Renal cortex interstitium (tissue), 15 donors: ENCODE data around the gene PAGE2B. TPM values are rescaled to one million over a fixed set of nuclear protein-coding genes. Genes with fewer than 3 reads are reported as not detected.
"Not testable (repeated sequence)": the region's sequence is repeated elsewhere in the genome, so short reads cannot be mapped to it uniquely, and the experiment has no call there.

Experiments
- DNase-seq, 11 donors: peaks; one replicate each; pipeline ENCODE4 v3.0.0-alpha.2; 2013; ENCODE audit warnings: low read depth in 9 of 11, low spot score in 4 of 11; ENCODE audit errors: extremely low read depth in 1 of 11
- long read RNA-seq, 16 experiments: transcript quantifications; one replicate each; lab custom pipeline, GENCODE V29; 2026
- polyA plus RNA-seq, 3 donors: library from polyadenylated mRNA; unstranded; fragments of 120-200 nt; gene quantifications; one replicate each; pipeline ENCODE4 v1.2.1, GENCODE V29; 2013; ENCODE audit not compliant: insufficient read length in 3 of 3

The PAGE2B gene, protein sequence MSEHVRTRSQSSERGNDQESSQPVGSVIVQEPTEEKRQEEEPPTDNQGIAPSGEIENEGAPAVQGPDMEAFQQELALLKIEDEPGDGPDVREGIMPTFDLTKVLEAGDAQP
- polyA plus RNA-seq, result not detected
- long read RNA-seq, donor 1, result 0 reads
- long read RNA-seq, donor 2, result 0 reads
- long read RNA-seq, donor 3, result 0 reads
- long read RNA-seq, donor 4, result 0 reads
- long read RNA-seq, donor 5, result 0 reads
- long read RNA-seq, donor 6, result 0 reads
- long read RNA-seq, donor 7, result 0 reads
- long read RNA-seq, donor 8, result 0 reads
- long read RNA-seq, donor 9, result 0 reads
- long read RNA-seq, donor 10, result 0 reads
- long read RNA-seq, donor 11, result 0 reads
- long read RNA-seq, donor 12, result 0 reads
- long read RNA-seq, donor 13, result 0 reads
- long read RNA-seq, donor 14, result 0 reads
- long read RNA-seq, donor 15, result 0 reads
- long read RNA-seq, donor 16, result 0 reads

DNA sequence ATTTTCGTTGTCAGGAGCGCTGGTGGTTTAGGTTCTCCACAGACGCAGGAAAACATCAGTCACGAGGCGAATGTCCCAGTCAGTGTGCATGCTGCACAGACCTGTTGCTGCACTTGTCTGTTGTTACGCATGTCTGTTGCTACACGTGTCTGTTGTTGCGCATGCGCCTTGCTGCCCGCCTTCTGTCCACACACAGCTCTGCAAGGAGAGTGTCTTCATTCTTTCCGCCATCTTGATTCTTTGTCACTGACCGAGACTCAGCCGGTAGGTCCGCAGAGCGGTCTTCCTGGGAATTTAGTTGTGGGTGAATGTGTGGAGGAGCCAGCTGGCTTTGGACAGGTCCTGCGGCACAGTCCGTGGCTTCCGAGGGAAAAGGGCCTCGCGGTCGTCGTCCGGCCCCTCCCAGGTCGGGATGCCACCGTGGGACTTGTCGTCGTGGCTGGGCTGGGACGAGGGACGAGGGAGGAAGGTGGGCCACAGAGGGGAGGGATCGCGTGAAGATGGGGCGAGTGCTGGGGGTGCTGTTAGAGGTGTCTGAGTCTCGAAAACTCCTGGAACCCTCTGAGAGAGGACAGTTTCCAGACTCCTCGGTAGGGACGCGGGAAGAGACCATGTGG is at the start of gene PAGE2B:
TSS of gene PAGE2B (plus strand) at position 180 of the 617 bp plus-strand sequence. CDS start 1,012 bp downstream, outside the sequence.
- DNase-seq, result no peak

DNA sequence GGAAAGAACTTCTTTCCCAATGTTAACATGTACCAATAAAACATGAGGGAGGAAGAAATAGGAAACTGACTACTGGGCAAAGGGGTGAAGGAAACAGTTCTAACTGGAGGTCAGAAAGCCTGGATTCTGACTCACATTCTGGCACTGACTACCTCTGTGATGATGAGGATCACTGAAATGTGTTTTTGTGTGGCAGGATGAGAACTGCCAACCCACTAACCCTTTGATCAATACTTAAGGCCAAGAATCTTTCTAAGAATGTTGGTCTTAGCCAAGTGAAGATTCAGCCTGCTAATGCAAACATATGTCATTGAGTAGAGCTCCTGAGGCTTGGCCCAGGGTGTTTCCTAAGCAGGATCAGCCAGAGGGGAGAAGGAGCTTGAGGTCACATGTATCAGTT is 48.7 kb upstream of the PAGE2B start:
- no peak for DNase-seq

DNA sequence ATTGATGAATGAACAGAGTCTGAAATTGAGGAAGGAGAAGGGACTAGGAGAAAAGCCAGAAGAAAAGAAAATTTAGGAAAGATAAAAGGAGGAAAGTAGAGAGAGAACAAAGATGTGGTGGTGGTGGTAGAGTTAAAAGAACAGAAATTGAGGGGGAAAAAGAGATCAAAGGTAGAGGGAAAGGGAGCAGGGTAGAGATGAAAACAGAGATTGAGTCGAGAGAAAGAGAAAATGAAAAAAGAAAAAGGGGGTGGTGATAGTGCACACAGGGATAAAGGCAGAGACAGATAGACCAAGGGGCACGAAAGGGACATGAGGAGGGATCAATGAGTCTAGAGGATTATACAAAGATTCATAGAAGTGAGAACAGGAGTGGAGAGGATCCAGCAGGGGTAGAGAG is 48.0 kb upstream of the PAGE2B start:
- DNase-seq, result no peak

DNA sequence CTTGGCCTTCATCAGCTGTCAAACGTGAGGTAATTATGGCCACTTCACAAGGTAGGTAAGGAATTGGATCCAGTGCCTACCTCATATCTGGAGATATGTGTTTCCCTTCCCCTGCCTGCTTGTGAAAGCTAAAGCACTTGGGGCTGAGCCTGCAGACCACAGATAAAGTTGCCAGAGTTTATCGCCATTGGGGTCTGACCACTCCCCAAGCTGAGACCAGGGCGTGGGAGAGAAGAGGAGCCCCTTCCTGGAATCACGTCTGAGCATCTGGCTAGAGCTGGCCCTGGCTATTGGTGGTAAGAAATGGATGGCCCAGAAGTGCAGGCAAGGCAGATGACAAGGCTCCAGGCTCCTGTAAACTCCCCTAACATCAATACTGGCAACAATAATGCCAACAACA is 46.8 kb upstream of the PAGE2B start:
- DNase-seq, result no peak

DNA sequence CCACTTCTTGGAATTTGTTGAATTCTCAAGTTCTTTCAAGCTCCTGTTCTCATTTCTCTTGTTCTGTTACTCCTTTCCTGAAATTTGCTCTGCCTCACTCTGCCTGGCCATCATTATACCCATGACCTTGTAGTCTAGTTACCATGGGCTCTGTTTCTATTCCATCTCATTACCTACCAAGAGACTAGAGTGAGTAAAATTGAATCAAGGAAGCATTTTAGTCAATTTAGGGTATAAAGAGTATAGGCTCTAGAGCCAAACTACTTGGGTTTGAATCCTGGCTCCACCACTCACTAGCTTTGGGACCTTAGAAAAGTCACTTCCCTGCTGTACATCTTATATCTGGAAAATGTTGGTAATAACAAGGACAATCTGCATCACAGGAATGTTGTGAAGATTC is 46.2 kb upstream of the PAGE2B start:
- no peak for DNase-seq

DNA sequence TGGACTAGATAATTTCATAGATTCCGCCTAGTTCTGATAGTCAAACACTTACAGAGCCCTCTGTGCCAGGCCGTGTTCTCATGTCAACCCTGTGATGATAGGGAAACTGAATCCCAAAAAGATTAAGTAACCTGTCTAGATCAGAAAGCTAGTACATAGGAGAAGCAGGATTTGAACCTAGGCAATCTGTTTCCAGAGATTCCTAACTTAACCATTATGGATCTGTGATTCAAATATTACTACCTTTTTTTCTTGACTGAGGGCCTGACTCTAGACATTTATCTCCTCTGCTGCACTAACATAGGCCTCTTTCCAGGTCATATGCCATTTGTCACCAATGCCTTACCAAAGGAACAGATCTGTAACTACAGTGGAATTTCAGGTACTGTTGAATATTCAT is 45.5 kb upstream of the PAGE2B start:
- DNase-seq, result no peak

DNA sequence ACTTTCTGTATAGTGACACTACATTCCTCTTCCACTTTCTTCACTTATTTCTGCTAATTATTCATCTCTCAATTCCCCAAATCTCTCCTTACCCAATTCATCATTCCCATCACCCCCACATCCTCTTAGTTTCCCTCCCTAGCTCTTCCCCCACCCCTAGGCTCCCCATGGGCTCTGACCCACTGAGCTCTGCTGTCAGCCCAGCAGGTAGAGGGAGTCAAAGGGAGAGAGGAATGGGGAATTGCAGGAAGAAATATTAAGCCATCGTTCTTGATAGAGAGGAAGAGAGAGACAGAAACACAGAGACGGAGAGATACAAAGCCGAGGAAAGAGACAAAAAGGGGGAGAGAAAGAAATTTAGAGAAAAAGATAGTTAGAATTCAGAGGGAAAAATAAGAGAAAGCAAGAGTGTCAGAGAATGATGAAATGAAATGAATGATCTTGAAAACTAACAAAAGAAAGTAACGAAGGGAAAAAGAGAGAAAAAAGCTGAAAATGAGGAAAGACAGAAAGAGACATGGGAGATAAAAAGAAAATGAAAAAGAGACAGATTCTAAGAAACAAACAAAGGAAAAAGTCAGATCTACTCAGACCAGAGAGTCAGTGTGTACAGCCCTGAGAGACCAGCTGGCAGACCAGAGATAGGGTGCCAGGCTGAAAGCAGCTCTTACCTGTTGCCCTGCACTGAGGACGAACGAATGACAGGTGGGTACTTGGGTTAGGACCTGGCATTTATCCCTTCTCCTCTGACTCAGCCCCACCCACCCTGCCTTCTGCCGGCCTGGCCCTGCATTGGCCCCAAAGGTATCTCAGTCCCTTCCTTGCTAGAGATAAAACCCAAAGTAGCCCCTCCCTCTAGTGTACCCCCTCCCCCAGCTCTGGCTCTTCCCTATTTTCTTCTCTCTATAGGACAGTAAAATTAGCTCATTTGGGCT is 44.3 kb upstream of the PAGE2B start, which contains the start of gene ALAS2:
TSS of gene ALAS2 (minus strand) at position 707 of the 935 bp plus-strand sequence. CDS start 4,977 bp downstream, outside the sequence.
- no peak for DNase-seq

DNA sequence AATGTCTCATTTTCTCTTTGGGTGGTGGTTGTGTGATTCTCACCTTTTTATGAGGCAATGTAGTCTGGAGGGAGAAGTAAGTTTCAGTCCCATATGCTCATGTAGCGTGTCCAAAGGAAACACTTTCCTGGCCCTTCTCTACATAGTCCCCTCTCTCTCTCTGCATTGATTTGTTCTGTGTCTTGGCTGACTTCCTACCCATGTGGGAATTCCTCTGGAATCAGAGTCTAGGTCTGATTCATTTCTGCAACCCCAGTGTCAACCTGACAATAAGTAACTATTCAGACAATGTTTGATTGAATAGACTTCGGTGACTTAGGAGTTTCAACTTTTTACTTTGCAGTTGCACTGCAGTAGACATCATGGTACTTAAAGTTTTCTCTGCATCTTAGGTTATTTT is 41.4 kb upstream of the PAGE2B start:
- DNase-seq, result no peak

DNA sequence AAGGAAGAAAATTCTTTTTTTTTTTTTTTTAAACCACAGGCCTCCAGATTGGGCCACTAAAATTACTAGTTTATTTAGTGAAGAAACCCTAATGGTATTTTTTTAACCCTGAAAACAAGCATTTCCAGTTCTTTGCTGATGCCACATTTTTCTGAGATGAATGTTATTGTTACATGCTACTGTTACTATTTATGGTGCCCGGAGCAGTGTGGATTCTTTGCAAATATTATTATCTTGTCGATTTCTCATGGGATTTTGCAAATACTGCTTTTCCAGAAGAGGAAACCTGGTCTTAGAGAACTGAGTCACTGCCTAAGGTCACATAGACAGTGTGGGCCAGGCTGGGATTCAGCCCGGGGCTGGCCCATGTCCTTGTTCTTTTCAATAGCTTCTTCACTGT is 35.4 kb upstream of the PAGE2B start:
- no peak for DNase-seq

DNA sequence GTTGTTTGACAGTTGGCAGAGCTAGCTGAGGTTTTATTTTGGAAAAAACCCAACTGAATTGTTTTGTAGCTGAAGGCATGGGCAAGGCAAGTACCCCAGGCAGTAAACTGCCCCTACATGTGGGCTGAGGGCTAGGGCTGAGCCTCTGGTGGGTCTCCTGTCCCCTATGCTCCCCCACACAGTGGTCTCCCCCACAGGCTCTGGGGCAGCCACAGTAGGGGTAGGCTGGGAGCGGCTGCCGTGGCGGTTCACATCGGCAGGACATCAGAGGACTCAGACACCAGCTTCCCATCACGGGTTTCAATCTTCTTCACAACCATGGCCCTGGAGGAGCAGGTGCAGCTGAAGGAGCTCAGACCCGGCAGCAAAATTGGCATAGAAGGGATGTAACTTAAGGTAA is 33.3 kb upstream of the PAGE2B start:
- no peak for DNase-seq

DNA sequence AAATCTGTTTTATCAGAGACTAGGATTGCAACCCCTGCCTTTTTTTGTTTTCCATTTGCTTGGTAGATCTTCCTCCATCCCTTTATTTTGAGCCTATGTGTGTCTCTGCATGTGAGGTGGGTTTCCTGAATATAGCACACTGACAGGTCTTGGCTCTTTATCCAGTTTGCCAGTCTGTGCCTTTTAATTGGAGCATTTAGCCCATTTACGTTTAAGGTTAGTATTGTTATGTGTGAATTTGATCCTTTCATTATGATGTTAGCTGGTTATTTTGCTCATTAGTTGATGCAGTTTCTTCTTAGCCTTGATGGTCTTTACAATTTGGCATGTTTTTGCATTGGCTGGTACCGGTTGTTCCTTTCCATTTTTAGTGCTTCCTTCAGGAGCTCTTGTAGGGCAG is 24.2 kb upstream of the PAGE2B start:
- not testable (repeated sequence) for DNase-seq

DNA sequence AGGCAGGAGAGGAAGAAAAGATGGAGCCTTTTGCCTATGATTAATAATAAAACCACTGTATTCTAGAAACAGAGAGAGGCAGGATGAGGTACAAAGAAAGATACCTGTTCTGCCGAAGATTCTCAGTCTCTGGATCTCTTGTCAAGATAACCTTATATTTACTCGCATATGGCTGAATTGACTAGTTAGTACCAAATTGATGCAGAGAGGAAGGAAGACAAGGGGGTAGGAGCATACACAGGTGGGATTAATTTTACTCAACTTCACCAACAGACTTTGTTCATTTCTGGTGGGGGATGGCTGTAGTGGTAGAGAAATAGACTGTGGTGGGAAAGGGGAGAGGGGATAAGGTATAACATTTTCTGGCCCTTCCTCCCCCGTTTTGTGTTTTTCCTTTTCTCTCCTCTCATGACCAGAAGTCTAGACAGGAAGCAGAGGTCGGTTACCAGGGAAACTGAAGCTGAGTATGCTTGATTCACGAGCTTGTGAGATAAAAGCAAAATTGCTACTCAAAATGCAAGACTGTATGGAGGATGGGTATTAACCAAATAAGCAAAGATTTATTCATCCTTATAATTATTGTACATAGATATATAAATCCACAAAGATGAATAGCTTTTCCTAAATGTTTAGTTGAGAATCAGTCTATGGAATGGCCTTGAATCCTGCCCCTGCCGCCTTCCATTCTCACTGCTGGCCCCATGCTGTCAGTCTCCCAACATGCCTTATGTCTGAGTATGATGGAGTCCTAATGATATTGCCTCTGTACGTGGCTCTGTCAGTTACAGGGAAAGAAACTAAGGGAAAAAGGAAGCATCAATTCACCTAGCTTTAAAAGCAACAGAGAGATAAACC is 17.8 kb upstream of the PAGE2B start:
- peak in 1 of 11 donors; percentile 9 for DNase-seq

DNA sequence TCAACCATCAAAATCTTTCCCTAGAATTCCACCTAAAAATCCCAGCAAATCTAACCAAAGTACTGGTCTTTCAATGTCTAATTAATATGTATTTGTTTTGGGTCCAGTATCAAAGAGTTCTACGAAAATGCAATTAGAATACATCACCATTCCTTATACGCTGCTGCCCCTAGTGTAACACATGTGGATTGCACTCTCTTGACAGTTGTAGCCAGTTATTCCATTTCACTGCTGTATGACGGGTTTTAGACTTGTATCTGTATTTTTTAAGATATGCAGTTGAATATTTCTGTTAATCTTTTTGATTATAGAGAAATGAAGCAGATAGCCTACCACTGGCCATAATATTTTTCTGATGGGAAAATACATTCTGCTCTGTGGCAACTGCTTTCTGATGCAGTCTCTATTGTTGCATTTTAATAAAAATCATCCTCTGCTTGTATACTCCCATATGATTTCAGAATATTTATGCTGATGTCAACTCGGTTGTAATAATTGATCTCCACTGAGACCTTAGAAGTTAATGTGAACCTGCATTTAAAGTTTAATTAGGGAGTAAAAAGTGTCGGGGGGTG is 17.1 kb upstream of the PAGE2B start:
- peak in 2 of 11 donors; percentile 15 to 28 for DNase-seq

DNA sequence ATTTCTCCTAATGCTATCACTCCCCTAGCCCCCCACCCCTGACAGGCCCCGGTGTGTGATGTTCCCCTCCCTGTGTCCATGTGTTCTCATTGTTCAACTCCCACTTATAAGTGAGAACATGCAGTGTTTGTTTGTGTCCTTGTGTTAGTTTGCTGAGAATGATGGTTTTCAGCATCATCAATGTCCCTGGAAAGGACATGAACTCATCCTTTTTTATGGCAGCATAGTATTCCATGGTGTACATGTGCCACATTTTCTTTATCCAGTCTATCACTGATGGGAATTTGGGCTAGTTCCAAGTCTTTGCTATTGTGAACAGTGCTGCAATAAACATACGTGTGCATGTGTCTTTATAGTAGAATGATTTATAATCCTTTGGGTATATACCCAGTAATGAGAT is 7.7 kb upstream of the PAGE2B start:
- DNase-seq, result not testable (repeated sequence)

DNA sequence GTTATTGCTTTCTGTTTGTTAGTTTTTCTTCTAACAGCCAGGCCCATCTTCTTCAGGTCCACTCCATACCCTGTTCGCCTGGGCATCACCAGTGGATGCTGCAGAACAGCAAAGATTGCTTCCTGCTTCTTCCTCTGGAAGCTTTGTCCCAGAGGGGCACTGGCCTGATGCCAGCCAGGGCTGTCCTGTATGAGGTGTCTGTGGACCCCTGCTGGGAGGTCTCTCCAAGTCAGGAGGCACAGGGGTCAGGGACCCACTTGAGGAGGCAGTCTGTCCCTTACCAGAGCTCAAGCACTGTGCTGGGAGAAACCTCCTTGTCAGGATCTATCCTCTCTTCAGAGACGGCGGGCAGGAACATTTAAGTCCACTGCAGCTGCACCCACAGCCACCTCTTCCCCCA is 2.5 kb upstream of the PAGE2B start:
- DNase-seq, result no peak

DNA sequence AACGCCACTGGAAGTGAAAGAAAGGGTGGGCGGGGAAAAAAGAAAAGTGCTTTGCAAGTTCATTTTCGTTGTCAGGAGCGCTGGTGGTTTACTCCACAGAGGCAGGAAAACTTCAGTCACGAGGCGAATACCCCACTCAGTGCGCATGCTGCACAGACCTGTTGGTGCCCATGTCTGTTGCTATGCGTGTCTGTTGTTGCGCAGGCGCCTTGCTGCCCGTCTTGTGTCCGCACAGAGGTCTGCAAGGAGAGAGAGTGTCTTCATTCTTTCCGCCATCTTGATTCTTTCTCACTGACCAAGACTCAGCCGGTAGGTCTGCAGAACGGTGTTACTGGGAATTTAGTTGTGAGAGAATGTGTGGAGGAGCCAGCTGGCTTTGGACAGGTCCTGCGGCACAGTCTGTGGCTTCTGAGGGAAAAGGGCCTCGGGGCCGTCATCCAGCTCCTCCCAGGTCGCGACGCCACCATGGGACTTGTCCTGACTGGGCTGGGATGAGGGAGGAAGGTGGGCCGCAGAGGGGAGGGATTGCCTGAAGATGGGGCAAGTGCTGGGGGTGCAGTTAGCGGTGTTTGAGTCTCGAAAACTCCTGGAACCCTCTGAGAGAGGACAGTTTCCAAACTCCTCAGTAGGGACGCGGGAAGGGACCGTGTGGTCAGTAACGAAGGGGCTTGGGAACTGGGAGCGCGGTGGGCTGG is 14.1 kb downstream of the PAGE2B start, which contains the start of gene PAGE2:
TSS of gene PAGE2 (plus strand) at position 224 of the 695 bp plus-strand sequence. CDS start 1,003 bp downstream, outside the sequence.
- no peak for DNase-seq

DNA sequence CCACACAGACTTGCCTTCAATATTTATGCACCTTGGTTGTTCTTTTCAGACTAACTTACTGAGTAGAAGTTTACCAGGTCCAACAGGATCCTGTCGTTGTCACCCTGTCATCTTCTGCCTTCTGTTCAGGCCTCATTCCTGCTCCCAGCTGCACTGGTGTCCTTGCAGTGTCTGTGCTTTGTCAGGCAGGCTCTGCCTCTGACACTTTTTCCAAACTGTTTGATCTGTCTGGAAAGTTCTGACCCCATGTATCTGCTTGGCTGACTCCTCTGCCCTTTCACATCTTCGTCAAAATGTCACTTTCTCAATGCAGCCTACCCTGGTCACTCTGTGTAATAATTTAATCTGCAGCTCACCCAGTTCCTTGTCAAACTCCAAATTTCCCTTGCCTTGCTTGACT is 23.9 kb downstream of the PAGE2B start:
- no peak for DNase-seq
